GM21576 (cell line): Measurements from ENCODE around the gene LAMB2.
A peak's percentile ranks its signal among the peaks of the same experiment; 100 is the strongest.

Experiments
- ATAC-seq: cut with Tn5 transposase; IDR thresholded peaks from one replicate; pipeline ENCODE4 v1.9.1; 2021; ENCODE audit warnings: mild to moderate bottlenecking, moderate library complexity; ENCODE audit not compliant: unreplicated experiment

Gene LAMB2

DNA sequence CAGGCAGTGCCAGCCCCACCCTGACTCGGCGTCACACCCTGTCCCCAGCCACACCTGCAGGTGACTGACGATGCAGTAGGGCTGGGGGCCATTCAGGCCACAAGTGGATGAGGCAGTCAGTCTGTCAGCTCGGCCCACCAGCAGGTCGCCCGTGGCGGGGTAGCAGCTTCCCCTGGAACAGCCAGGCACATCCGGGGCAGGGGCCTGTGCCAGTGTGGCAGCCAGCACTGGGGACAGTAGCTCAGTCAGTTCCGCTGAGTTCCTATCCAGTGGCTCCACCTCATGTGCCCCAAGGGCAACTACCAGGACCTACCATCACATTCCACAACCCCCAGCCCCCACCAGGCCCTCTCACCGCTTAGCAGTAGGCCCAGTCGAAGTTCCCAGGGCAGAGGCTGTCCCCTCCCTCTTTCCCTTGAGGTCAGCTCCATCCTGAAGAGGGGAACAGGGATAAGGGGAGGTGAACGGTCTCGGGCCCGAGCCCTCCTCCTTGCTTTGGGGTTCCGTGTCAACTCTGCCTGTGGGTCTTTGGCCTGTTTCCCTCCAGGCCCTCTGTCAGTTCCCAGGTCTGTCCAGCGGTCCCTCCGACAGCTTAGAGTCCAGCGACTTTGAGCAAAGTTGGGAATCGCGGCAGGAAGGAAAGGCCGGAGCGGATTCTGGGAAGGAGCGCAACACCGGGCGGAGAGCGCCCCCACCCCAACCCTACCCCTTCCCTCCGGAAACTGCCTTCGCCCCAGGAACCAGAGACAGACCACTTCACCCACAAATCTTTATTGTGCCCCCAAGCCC lies at the start of gene LAMB2:
TSS of gene LAMB2 (minus strand) at position 614 of the 789 bp plus-strand sequence. CDS start at position 431, 183 bp downstream.
- ATAC-seq: no peak

DNA sequence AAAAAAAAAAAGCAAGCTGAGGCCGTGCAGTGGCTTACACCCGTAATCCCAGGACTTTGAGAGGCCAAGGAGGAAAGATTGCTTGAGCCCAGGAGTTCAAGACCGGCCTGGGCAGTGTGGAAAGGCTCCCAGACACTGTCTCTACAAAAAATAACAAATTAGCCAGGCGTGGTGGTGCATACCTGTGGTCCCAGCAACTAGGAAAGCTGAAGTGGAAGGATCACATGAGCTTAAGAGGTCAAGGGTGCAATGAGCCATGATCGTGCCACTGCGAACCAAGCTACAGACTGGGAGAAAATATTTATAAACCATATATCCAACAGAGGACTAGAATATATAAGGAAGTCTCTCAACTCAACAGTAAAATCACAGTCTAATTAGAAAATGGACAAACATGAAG lies 48.5 kb upstream of the LAMB2 start:
- ATAC-seq: no peak

DNA sequence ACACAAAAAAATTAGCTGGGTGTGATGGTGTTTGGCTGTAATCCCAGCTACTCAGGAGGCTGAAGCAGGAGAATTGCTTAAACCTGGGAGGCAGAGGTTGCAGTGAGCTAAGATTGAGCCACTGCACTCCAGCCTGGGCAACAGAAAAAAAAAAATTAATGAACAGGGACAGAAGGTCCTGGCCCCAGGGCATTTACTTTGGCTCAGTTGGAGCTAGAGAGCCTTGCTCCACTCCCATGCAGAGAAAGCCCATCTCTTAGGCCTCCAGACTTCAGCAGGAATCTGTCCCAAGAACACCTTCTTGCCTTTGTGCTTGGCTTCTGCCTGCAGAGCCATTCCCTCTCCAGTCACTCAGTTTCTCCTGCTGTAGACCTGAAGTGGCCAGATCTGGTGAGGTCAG lies 47.3 kb upstream of the LAMB2 start:
- ATAC-seq: no peak

DNA sequence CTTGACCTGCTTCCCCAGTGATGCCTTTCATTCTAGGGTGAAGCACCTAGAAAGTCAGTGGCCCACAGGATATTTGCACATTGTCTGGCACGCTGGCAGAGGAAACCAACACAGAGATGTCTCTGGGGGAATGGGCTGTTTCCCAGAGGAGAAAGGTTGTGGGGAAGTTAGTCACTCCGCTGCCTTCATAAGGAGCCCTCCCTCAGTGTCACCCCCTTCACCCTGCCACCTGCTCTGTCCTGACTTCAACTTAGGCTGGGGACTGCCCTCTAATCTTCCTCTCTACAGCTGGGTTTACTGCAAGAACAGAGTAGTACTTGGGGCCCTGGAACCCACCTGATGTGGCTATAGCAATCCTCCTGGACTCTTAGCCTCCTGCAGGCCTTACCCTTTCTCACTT lies 44.2 kb upstream of the LAMB2 start:
- no peak for ATAC-seq

DNA sequence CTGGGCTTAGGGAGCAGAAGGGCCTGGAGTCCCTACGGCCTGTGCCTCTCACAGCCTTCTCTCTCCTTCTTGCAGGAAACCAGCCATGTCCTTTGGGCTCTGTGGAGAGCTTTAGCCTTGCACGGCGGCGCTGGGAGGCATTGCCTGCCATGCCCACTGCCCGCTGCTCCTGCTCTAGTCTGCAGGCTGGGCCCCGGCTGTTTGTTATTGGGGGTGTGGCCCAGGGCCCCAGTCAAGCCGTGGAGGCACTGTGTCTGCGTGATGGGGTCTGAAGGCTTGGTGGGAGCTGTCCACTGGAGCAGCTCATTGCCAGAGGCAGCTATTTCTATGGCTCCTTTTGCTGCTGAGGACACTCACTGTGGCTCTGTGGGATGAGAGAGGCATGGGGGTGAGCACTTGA lies 42.7 kb upstream of the LAMB2 start:
- ATAC-seq: no peak

DNA sequence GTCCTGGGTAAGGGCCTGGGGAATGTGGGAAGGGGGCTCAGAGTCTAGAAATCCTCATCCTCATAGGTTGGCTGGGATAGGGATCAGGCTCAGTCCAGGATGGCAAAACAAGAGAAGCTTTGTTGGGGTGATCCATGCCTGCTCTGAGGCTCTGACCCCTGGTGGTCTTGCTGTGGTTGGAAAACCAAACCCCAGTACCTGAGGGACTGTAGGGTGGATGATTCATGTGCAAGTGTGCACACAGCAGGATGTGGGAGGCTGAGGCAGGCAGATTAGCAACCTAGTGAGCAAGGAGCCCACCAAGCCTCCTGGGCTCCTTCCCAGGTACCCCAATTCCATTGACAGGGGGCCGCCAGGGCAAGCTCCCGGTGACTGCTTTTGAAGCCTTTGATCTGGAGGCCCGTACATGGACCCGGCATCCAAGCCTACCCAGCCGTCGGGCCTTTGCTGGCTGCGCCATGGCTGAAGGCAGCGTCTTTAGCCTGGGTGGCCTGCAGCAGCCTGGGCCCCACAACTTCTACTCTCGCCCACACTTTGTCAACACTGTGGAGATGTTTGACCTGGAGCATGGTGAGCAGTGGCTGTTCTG lies 41.6 kb upstream of the LAMB2 start:
- no peak for ATAC-seq

DNA sequence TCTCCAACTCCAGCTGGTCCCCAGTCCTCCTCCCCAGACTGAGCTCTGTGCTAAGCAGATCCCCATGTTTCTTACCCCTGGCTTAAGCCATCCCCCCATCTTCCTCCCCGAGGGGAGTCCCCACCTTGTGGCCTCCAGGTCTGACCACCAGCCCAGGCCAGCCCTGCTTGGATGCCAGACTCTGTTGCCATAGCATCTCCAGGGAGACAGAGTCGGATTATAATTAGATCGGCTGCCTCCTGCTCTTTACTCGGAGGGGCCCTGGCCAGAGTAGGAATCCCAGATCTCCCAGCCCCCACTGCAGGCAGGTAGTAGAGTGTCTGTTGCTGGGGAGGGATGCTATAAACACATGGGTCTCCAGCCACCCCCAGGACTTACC lies 40.9 kb upstream of the LAMB2 start:
- no peak for ATAC-seq

DNA sequence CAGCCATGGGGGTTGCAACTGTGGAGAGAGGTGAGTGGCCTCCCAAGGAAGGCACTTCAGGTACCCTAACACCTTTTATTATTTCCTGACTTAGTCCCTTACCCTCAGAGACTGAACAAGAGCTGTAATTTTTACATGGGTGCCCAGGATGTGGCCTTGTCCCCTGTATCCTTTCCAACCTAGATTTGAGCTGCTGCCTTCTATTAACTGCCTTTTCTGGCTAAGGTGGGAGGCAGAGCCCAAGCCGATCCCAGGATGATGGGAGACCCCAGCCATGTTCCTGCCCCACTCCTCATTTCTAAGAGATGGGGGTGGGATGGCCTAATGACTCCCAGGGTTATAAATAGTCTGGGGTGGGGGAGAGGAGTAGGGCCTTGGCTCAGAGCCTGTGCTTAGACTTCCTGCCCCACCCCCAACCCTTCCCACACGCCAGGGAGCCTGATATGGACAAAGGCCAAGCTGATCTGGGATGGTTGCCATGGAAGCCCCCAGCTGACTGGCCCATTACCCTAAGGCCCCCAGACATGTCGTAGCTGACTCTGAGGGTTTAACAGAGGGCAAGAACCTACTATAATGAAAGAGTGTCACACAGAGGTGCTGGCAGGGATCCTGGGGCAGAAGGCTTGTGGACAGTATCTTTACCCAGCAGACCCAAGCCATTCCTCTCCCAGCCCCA lies 40.4 kb upstream of the LAMB2 start:
- no peak for ATAC-seq

DNA sequence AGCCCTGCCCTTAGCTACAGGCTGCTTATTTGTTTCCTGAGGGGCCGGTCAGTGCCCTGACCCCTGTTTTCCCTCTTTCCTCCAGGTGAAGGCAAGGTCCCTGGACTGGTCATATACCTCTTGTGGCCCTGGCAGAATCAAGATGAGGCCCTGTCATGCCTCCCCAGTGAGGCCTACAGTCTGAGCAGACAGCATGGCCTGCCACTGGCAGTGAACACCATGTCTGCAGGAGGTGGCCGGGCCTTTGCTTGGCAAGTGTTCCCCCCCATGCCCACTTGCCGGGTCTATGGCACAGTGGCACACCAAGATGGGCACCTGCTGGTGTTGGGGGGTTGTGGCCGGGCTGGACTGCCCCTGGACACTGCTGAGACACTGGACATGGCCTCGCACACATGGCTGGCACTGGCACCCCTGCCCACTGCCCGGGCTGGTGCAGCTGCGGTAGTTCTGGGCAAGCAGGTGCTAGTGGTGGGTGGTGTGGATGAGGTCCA lies 39.7 kb upstream of the LAMB2 start:
- no peak for ATAC-seq

DNA sequence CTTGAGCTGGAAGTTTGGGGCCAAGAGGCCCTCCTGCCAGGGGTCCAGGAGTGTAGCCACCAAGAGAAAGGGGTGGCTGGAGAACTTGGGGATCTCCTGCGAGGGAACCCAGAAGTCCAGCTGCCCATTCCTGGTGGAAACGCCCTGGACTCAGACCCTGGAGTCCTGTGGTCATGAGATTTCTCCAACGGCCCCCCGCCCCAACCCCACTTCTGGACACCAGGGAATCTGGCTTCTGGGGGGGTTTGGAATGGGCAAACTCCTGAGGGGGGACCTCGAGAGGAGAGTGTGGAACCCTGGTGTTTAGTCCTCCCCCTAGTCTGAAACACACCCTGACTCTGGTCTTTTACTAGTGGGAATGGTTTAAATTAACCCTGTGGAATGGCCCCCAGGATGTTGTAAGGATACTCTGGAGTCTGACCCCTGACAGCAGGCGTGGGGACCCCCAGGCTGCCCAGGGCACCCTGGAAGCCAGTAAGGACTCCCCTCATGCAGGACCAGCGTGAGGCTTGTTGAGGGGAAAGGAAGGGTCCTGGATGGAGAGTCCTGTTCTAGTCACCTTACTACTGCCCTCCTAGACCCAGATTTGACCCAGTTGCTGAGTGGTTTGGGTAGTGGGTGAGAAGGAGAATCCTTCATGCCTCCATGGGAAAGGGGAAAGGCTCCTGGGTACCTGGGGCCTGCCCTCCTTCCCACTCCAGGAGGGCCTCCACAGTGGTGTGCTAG lies 39.1 kb upstream of the LAMB2 start:
- no peak for ATAC-seq

DNA sequence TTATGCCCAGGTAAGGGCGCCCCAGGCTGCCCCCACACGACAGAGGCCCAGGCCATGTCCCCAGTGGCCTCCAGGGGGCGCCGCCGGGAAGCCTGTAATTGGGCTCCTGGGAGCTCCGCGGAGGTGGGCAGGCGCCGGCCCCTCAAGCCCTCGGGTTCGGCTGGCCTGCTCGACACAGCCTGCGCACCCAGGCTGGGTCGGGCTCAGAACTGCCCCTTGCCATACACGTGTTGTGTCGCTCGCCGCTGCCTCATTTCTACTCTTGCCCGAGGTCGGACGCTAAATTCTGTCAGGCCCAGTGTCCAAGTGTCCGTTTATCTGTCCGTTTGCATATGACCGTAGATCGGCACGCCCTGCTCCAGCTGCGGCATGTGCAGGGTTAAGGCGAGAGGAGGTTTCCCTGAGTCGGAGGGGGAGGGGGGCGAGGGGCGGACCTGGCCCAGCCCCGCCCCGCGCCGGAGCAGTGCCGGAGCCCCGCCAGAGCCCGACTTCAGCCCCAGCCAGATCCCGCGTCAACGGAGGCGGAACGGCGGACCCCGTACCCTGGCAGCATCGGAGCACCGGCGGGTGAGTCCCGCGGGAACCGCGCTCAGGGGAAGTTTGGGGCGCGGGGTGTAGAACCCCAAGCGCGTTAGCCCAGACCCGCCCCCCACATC lies 38.4 kb upstream of the LAMB2 start, which contains the start of gene KLHDC8B:
TSS of gene KLHDC8B (plus strand) at position 480 of the 656 bp plus-strand sequence. CDS start 1,172 bp downstream, outside the sequence.
- peak; percentile 68 for ATAC-seq

DNA sequence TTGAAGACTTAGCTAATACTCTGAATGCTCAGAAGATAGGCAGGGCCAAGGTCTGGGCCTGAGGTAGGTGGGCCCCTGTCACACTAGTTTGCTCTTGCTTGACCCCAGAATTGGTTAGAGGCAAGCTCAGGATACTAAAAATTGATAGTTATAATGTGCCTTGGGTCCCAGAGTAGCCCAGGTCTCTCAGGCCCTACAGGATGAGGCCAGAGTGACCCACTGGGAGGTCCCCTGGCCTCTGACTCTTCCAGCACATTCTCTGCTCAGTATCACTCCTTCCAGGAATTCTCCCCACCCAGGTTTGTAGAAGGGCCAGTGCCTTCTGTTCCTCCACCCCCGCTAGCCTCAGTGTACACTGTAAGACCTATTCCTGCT lies 37.9 kb upstream of the LAMB2 start:
- no peak for ATAC-seq

DNA sequence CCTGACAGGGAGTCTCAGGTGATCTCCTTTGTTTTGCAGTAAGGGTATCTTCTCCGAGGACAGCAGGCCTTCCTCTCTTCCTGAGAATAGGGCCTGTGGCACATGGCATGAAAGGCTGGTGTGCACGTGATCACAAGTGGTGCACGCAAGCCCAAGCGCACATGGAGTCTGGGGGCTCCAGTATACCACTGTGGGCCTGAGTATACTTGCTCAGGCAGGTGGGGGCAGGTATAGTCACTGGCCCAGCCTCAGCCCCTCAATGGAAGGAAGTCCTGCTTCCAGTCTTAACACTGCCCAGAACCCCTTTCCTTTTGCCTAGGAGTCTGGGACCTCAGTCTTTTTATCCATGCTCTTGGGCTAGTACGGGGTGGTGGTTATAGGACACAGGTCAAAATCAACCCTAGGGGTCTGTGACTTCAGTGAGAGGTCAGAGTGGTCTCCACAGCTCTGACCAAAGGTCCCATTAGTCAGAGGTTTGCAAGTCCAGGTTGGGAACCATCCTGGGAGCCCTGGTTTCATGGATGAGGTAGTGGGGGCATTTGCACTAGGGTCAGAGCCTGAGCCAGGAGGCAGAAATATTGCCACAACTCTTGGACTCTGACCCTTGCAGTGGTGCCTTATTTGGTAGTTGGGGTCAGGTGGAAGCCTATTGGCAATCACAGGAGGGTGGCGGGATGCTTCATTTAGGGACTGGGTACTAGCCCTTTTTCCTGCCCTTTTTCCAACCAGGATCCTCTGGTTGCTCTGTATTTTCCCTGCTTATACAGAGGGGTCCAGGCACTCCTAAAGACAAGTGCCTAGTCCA lies 34.1 kb upstream of the LAMB2 start:
- ATAC-seq: no peak

DNA sequence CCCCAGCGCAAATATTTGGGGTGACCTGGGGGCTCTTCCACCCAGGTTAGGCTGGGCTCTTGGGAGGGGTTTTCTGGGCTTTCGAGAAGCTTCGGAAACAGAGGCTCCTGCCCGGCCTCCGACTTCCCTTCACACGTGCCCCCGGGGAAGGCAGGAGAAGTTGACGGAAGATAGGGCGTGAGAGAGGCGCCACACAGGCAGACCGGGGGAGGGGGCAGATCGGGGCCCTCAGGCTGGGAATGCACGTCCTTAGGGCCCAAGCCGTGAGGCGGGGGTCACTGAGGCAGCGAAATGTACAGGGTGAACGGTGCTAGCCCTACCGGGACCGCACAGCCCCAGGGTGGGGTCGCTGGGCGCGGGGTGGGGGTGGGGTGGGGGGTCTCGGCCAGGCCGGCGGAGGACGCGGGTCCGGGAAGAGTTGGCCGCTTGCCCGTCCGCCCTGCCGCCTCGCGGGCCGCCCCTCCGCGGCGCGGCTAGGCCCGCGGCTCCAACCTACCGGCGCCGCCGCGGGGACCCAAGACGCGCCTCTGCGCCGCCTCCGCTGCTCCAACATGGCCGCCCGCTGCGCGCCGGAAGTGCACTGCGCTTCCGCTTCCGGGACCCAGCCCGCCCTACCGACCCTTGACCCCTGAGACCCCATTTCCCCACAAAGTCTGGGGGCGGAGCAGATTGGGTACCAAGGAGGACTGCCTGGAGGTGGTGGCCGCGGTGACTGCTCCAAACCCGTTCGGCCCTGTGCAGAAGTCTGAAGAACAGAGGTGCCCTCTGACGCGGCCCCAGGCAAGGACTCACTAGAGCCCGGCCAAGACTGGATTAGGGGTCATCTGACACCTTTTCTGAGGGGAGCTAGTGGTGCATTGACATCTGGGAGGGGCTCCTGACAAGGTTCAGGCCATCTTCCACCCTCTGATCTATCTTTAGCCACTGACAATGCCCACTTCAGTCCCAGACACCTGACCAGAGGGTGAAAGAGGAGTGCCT lies 33.2 kb upstream of the LAMB2 start, which contains the start of gene CCDC71:
TSS of gene CCDC71 (minus strand) at position 561 of the 981 bp plus-strand sequence. CDS start 2,123 bp downstream, outside the sequence.
- ATAC-seq: peak; percentile 67

DNA sequence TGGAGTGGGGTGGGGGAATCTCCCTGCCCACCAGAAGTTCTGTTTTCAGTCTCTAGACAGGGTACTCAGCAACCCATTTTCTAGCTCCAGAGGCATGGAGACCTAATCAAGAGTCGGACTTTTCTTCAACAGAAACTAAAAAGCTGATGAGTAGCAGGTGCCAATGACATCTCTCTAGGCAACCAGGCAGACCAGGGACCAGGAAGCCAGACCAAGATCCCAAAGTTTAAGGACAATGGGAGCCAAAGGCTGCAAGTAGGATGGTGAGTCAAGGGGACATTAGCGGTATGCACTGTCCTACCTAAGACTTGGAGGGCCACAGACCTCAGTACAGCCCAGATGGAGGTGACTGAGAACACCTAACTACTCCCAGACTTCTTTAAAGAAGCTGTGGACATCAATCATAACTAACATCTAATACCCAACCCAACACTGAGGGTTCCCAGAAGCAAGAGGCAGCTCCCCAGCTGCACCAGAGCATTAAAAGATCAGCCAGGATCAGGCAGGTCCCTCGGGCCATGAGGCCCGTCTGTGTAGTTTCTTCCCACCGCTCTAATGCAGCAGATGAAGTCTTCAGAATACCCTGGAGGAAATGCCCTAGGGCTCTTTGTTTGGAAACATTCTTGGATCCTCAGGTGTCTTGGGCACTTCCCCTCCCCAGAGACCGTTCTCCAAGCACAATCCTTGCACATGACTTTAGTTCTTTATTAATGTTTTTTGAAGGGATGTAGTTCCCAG lies 32.3 kb upstream of the LAMB2 start:
- no peak for ATAC-seq

DNA sequence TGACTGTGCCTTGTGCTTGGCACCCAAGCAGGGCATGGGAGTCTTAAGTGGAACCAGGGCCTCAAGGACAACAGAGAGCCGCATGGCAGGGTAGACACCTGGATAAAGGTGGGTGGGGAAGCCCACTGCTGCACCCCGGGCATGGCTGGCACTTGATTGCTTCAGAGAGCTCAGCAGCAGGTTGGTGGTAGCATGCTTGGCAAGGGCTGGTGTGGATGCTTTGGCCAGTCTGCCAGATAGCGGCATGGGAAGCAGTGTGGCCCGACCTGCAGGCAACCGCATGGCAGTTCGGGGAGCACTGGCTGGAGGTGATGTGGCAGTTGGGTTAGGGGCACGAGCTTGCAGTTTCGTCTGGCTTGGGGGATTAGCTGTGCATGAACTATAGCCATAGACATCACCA lies 30.8 kb upstream of the LAMB2 start:
- ATAC-seq: no peak

DNA sequence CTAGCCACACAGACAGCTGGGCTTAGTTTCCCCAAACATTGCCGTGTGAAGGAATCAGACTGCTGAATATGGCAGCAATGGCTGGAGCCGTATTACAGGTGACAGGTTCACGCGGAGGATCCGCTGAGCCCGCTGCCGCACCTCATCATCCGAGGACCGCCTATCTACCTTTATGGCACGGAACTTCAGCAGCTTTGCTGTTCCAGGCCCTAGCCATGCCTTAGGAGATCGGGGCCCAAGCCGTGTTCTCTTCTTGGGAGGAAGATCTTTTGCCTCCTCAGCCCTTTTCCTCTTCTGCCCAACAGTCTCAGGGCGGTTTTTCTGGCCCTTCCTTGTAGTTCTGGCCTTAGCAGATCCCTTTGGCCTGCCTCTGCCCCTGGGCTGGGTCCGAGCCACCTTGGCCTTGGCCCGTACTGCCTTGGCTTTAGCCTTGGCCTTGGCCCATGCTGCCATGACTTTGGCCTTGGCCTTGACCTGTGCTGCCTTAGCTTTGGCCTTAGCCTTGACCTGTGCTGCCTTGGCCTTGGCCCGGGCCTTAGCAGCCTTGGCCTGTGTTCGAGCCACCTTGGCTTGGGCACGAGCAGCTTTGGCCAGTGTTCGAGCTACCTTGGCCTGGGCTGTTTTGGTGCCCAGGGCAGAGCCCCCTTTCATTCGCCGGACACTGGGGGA lies 30.0 kb upstream of the LAMB2 start:
- no peak for ATAC-seq
